C4-2B (cell line): ENCODE results near the gene MORN5.

Experiments
- H3K27ac ChIP-seq: fragments of 450-650 bp; 2 replicates; pipeline ENCODE4 v1.5.1; 2017
- ZFX ChIP-seq: fragments of 450-650 bp; IDR thresholded peaks from 2 replicates; pipeline ENCODE4 v1.6.1; 2017
- TF ChIP-seq, protein P1 (sequence below): fragments of 450-650 bp; conservative IDR thresholded peaks from 2 replicates; pipeline ENCODE4 v1.5.1; 2017; ENCODE audit warnings: mild to moderate bottlenecking

MORN5 gene

GRCh38 chr9:122202111-122202510 lies 42.4 kb downstream of the MORN5 start:
- TF ChIP-seq ZFX: no peak
- no peak overlapping the region for H3K27ac ChIP-seq

GRCh38 chr9:122204055-122204454 lies 44.3 kb downstream of the MORN5 start:
- TF ChIP-seq ZFX: no peak
- TF ChIP-seq, protein P1, sequence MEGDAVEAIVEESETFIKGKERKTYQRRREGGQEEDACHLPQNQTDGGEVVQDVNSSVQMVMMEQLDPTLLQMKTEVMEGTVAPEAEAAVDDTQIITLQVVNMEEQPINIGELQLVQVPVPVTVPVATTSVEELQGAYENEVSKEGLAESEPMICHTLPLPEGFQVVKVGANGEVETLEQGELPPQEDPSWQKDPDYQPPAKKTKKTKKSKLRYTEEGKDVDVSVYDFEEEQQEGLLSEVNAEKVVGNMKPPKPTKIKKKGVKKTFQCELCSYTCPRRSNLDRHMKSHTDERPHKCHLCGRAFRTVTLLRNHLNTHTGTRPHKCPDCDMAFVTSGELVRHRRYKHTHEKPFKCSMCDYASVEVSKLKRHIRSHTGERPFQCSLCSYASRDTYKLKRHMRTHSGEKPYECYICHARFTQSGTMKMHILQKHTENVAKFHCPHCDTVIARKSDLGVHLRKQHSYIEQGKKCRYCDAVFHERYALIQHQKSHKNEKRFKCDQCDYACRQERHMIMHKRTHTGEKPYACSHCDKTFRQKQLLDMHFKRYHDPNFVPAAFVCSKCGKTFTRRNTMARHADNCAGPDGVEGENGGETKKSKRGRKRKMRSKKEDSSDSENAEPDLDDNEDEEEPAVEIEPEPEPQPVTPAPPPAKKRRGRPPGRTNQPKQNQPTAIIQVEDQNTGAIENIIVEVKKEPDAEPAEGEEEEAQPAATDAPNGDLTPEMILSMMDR: no peak
- H3K27ac ChIP-seq: no peak overlapping the region

GRCh38 chr9:122204491-122204890 lies 44.8 kb downstream of the MORN5 start:
- no peak overlapping the region for H3K27ac ChIP-seq
- TF ChIP-seq, protein P1: no peak
- TF ChIP-seq ZFX: no peak

DNA sequence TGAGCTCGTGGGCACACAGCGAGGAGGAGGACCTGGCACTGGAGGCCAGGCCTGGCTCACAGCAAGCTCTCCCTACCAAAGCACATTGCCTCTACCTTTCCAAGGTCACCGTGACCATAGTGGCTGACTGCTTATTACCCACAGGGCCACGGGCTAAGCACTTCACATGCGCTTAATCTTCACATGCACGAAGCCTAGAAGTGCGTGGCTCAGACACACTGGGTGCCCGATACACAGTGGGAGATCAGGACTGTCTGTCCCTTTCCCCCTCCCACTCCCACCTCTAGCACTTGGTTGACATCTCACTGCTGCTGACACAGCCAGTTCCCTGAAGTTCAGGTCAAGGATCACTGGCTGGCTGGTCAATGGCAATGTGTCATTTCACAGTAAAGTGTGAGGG lies 45.5 kb downstream of the MORN5 start:
- TF ChIP-seq, protein P1: no peak
- no peak for TF ChIP-seq ZFX
- no peak overlapping the region for H3K27ac ChIP-seq

DNA sequence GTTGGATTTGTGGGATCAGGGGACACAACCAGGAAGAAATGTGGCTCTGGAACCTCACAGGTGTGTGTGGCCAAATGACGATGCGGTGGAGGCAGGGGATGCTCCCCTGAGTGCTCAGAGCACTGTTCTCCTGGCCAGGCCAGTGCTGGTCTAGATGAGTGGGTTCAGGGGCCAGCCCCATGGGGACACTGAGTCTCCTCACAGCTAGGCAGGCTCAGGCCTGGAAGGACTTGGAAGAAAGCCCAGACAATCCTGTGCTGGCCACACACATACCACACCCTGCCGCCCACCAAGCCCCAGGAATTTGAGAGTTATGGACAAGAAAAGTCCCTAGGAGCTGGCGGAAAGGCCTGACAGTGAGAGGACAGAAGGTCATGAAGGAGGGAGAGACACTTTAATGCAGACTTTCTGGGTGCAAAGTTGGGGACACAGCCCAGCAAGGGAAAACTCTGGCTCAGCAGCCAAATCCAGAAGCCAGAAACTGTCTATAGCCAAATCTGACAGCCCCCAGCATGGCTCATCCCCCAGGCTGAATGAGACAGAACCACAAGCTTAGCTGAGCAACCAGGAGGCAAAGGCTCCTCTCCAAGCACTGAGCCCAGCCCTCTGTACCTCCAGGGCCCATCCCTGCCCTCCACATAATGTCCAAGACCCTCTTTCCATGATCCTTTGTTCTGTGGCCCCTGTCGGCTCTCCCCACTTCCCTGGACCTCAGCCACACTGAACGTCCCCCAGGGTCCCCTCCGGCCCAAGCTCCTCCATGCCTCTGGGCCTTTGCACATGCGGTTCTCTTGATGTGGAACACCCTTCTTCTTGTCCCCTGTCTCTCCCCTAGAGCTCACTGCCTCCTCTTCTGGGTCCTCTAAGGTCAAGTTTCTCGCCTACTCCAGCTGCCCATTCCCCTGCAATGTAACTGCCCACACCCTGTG lies 46.7 kb downstream of the MORN5 start:
- no peak overlapping the region for H3K27ac ChIP-seq
- no peak for TF ChIP-seq ZFX
- TF ChIP-seq, protein P1: no peak

- no peak overlapping the region for H3K27ac ChIP-seq
- no peak for TF ChIP-seq ZFX
- TF ChIP-seq, protein P1: no peak
These were observed 47.4 kb downstream of the MORN5 start for GRCh38 chr9:122207096-122207495.

GRCh38 chr9:122209451-122209850 lies 49.7 kb downstream of the MORN5 start:
- TF ChIP-seq ZFX: no peak
- TF ChIP-seq, protein P1: no peak
- H3K27ac ChIP-seq: no peak overlapping the region
